Upper lobe of left lung (tissue), 4 donors: ENCODE data around the gene CDH12.

Experiments
- EP300 ChIP-seq, 4 donors: sonication (generic); formaldehyde crosslinking; IDR thresholded peaks; one replicate each; pipeline ENCODE4 v1.5.1; 2017; ENCODE audit warnings: antibody characterized with exemption in 4 of 4, control low read depth in 2 of 4
- POLR2A ChIP-seq, 4 donors: fragments of 450-650 bp; IDR thresholded peaks; one replicate each; pipeline ENCODE4 v1.5.1; 2016 to 2017; ENCODE audit warnings: antibody characterized with exemption in 4 of 4, mild to moderate bottlenecking in 2 of 4
- POLR2AphosphoS5 ChIP-seq, 2 donors: sonication (generic); formaldehyde crosslinking; IDR thresholded peaks; one replicate each; pipeline ENCODE4 v1.5.1; 2017; ENCODE audit warnings: antibody characterized with exemption in 2 of 2
- TF ChIP-seq, protein P1 (sequence below), 6 experiments: fragments of 450-650 bp in 4 of 6; fragments of 200-600 bp in 2 of 6; sonication (generic) in 2 of 6; IDR thresholded peaks; one replicate each; pipeline ENCODE4 v1.5.1; 2016 to 2019; ENCODE audit warnings: antibody characterized with exemption in 6 of 6

DNA sequence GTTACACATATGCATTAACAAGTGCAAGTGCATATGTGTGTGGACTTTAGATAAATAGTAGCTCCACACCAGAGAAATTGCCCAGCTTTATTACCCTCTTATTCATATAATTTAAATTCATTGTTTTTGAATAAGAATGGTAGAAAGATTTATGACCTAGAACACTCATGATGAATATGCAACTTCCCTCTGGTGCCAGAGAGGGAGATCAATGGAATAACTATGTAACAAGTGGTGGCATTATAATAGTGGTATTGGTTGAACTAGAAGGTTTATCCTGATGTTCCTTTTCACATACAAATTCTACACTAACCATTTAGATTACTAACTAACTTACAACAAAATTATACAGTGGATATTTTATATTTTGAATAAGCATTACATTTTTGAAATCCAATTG lies 607.4 kb downstream of the CDH12 start:
- TF ChIP-seq, protein P1, sequence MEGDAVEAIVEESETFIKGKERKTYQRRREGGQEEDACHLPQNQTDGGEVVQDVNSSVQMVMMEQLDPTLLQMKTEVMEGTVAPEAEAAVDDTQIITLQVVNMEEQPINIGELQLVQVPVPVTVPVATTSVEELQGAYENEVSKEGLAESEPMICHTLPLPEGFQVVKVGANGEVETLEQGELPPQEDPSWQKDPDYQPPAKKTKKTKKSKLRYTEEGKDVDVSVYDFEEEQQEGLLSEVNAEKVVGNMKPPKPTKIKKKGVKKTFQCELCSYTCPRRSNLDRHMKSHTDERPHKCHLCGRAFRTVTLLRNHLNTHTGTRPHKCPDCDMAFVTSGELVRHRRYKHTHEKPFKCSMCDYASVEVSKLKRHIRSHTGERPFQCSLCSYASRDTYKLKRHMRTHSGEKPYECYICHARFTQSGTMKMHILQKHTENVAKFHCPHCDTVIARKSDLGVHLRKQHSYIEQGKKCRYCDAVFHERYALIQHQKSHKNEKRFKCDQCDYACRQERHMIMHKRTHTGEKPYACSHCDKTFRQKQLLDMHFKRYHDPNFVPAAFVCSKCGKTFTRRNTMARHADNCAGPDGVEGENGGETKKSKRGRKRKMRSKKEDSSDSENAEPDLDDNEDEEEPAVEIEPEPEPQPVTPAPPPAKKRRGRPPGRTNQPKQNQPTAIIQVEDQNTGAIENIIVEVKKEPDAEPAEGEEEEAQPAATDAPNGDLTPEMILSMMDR (IDR thresholded peaks at IDR 0.05), result no peak
- TF ChIP-seq POLR2A (IDR thresholded peaks at IDR 0.05), result no peak
- TF ChIP-seq POLR2AphosphoS5 (IDR thresholded peaks at IDR 0.05), result no peak
- TF ChIP-seq EP300 (IDR thresholded peaks at IDR 0.05), result no peak
